HUES64 (cell line): ENCODE results near the gene SETSIP.

ENCODE experiments used
- H3K27ac ChIP-seq: 2 replicates; pipeline ENCODE4 v1.7.0; 2013; ENCODE audit warnings: low read depth, low read length, inconsistent platforms
- H3K27me3 ChIP-seq: 2 replicates; pipeline ENCODE4 v1.6.1; 2013; ENCODE audit warnings: mild to moderate bottlenecking, low read length; ENCODE audit not compliant: insufficient read depth
- H3K36me3 ChIP-seq: 2 replicates; pipeline ENCODE4 v1.6.1; 2013; ENCODE audit warnings: mild to moderate bottlenecking, low read length; ENCODE audit not compliant: insufficient read depth
- H3K4me1 ChIP-seq: 2 replicates; pipeline ENCODE4 v1.6.1; 2013; ENCODE audit warnings: mild to moderate bottlenecking, low read length, moderate library complexity; ENCODE audit not compliant: insufficient read depth
- H3K4me3 ChIP-seq: 2 replicates; pipeline ENCODE4 v1.5.1; 2013; ENCODE audit warnings: mild to moderate bottlenecking, low read length, moderate library complexity
- H3K9ac ChIP-seq: 2 replicates; pipeline ENCODE4 v1.6.1; 2013; ENCODE audit warnings: mild to moderate bottlenecking, low read depth, low read length
- H3K9me3 ChIP-seq: 2 replicates; pipeline ENCODE4 v1.6.1; 2013; ENCODE audit warnings: low read depth, low read length; ENCODE audit not compliant: insufficient read depth
- WGBS: fragments of 150-250, 120-280 bp; methylation state at CpG from one replicate; pipeline ENCODE4 v1.1.7; 2013; ENCODE audit warnings: missing lambda C conversion rate; 5-methylcytosine and 5-hydroxymethylcytosine counted together

The SETSIP gene

GRCh38 chr1:92051948-92052347 is 23.3 kb downstream of the SETSIP start:
- Histone ChIP-seq H3K9me3 (no peaks in the 10 kb centered on the region), H3K36me3 (no peaks in the 10 kb centered on the region), H3K4me3 (no peak overlapping the region), H3K27ac (no peak overlapping the region), H3K4me1 (no peaks in the 10 kb centered on the region), H3K27me3 (no peaks in the 10 kb centered on the region), H3K9ac (no peak overlapping the region)

DNA sequence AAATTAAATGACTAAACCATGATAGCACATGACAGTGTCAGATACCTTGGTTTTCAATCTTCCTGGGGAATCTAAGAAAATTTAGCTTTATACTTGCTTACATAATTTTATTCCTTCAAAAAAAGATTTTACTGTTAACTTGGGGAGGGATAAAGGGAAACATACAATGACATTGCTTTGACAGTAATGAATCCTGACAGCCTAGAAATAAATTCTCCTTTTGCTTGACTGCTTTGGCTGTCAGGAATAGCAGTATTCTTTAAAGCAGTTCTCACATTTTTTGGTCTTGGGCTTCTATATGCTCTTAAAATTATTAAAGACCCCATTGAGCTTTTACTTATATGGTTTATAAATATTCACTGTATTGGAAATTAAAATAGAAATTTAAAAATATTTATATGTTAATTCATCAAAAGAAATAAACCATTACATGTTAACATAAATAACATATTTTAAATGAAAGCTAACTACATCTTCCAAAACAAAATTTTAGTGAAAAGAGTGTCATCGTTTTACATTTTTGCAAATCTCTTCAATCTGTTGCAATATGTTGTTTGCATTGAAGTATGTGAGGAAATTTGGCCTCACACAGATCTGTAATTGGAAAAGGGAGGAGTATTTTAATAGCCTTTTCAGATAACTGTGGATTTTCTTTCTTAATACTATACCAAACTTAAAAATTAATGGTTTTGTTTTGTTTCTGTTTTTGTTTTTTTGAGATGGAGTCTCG is 29.3 kb downstream of the SETSIP start:
- 89% methylated on average over 1 of the region's 2 CpGs for WGBS
- Histone ChIP-seq H3K9ac (no peak overlapping the region), H3K4me3 (no peak overlapping the region), H3K36me3 (no peaks in the 10 kb centered on the region), H3K27ac (no peak overlapping the region), H3K27me3 (no peaks in the 10 kb centered on the region), H3K4me1 (no peaks in the 10 kb centered on the region), H3K9me3 (no peaks in the 10 kb centered on the region)

DNA sequence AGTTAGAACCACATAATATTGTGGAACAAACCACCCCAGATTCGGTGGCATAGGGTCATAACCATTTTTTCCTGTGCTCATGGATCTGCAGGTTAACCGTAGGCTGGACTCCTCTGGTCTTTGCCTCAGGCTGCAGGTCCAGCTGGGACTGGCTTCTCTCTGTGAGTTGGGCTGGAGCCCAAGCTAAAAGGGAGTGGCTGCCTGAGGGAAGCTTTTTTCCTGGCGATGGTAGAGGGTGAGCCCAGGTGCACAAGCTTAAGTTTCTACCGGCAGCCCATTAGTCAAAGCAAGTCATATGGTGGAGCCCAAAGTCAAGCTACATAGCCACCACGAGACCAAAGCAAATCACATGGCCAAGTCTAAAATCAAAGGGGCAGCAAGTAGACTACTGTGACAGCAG is 31.6 kb downstream of the SETSIP start:
- Histone ChIP-seq H3K27ac (no peak overlapping the region), H3K36me3 (no peaks in the 10 kb centered on the region), H3K9ac (no peak overlapping the region), H3K4me3 (no peak overlapping the region), H3K9me3 (no peaks in the 10 kb centered on the region), H3K4me1 (no peaks in the 10 kb centered on the region), H3K27me3 (no peaks in the 10 kb centered on the region)
- 88% methylated on average over 5 of the region's 5 CpGs for WGBS

DNA sequence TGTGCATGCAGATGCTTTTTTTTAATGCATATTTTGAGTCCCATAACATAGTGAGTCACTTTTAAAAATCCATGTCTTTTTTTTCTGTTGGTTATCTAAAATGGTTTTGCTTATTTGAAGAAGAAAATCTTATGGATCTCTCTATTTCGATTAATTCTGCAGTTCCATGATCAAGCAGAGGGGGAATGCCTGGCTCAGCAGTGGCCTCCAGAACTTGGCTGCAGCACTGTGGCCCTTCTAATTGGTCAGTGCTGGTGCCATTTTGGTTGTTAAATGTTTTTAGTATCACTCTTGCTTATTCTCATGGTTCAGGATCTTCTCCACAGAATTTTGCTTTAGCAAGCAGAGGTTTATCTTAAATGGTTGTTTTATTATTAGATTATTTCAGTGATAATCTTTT is 34.2 kb downstream of the SETSIP start:
- Histone ChIP-seq H3K36me3 (no peaks in the 10 kb centered on the region), H3K4me3 (no peak overlapping the region), H3K9ac (no peak overlapping the region), H3K4me1 (peaks cover 13% of the 10 kb centered on the region; the same call in 1 of the 2 replicates), H3K27ac (no peak overlapping the region), H3K9me3 (no peaks in the 10 kb centered on the region), H3K27me3 (no peaks in the 10 kb centered on the region)
- WGBS: 90% methylated on average over 1 of the region's 1 CpG

- H3K27me3 ChIP-seq: no peaks in the 10 kb centered on the region
- no peak overlapping the region for H3K27ac ChIP-seq
- peaks cover 13% of the 10 kb centered on the region; the same call in 1 of the 2 replicates for H3K4me1 ChIP-seq
- no peak overlapping the region for H3K9ac ChIP-seq
- H3K4me3 ChIP-seq: no peak overlapping the region
- WGBS: 89% methylated on average over 2 of the region's 2 CpGs
- no peaks in the 10 kb centered on the region for H3K9me3 ChIP-seq
- H3K36me3 ChIP-seq: no peaks in the 10 kb centered on the region
These were observed 36.4 kb downstream of the SETSIP start for GRCh38 chr1:92038695-92039346.

DNA sequence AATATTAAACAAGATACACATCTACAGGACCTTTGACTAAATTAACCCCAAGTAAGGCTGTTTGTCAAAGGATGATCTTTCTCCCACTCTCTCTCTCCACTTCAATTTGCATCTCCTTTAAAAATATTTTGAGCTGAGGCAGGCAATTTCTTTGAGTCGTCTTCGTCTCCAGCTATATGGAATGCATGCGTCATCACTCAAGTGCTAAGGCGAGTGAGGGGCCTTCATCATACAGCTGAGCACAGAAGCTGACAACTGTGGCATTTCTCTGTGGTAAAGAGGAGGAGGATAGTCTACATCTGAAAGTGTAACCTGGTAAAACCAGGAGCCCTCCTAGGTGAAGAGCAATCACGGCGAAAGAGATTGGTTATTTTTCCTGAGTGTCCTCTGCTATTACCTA is 37.8 kb downstream of the SETSIP start:
- Histone ChIP-seq H3K9ac (0 out of 2 replicates have a peak overlapping the region, but pooled peaks have one; percentile 17), H3K27me3 (no peaks in the 10 kb centered on the region), H3K9me3 (no peaks in the 10 kb centered on the region), H3K36me3 (no peaks in the 10 kb centered on the region), H3K27ac (no peak overlapping the region), H3K4me3 (no peak overlapping the region), H3K4me1 (peaks cover 13% of the 10 kb centered on the region; the same call in 1 of the 2 replicates)
- WGBS: 67% methylated on average over 6 of the region's 6 CpGs

GRCh38 chr1:92031281-92032110 is 43.7 kb downstream of the SETSIP start:
- H3K27ac ChIP-seq: no peak overlapping the region
- H3K4me3 ChIP-seq: no peak overlapping the region
- H3K36me3 ChIP-seq: no peaks in the 10 kb centered on the region
- H3K9ac ChIP-seq: no peak overlapping the region
- H3K27me3 ChIP-seq: peaks cover 28% of the 10 kb centered on the region
- 93% methylated on average over 6 of the region's 6 CpGs for WGBS
- no peaks in the 10 kb centered on the region for H3K9me3 ChIP-seq
- peaks cover 8% of the 10 kb centered on the region; the same call in 1 of the 2 replicates for H3K4me1 ChIP-seq

DNA sequence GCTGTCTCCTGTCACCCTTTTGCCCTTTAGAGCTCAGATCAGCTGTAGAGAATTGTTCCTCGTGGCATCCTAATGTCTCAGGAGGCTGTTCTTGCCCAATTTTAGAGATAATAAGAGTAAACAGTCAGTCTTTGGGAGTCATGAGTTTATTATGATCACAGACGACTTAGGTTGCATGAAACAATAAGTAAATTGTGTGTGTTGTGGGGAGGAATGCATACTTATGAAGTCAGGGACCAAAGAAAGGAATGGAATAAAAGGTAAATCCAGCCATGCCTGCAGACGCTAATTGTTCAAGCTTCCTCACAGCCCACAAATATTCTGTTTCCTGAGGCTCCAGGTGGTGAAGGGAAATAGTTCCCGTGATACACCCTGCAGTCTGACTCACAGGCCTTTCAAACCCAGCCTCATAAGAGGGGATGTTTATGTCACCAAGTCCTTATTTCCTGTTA is 44.5 kb downstream of the SETSIP start:
- 32% methylated on average over 4 of the region's 4 CpGs for WGBS
- peaks cover 28% of the 10 kb centered on the region for H3K27me3 ChIP-seq
- H3K27ac ChIP-seq: no peak overlapping the region
- H3K9me3 ChIP-seq: no peaks in the 10 kb centered on the region
- no peak overlapping the region for H3K9ac ChIP-seq
- H3K36me3 ChIP-seq: no peaks in the 10 kb centered on the region
- peaks cover 8% of the 10 kb centered on the region; the same call in 1 of the 2 replicates for H3K4me1 ChIP-seq
- H3K4me3 ChIP-seq: peak overlapping the region; percentile 72

GRCh38 chr1:92029241-92029922 is 45.8 kb downstream of the SETSIP start:
- Histone ChIP-seq H3K4me1 (peaks cover 8% of the 10 kb centered on the region; the same call in 1 of the 2 replicates), H3K36me3 (no peaks in the 10 kb centered on the region), H3K27ac (no peak overlapping the region), H3K9ac (peak overlapping the region; percentile 74), H3K27me3 (peaks cover 28% of the 10 kb centered on the region), H3K9me3 (no peaks in the 10 kb centered on the region), H3K4me3 (peak overlapping the region; percentile 72)
- 37% methylated on average over 31 of the region's 31 CpGs for WGBS

DNA sequence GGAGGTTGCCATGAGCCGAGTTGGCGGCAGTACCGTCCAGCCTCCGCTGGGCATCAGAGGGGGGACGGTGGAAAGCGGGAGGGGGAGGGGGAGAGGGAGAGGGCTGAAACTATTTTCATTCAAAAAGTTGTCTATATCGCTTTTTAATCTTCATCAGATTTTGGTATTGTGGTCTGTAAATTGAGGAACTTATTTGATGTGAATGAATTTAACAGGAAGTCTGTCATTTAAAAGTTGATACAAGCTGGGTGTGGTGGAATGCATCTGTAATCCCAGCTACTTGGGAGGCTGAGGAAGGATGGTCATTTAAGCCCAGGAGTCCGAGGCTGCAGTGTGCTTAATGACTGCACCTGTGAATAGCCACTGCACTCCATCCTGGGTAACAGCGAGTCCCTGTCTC is 48.4 kb downstream of the SETSIP start:
- H3K9me3 ChIP-seq: no peaks in the 10 kb centered on the region
- no peaks in the 10 kb centered on the region for H3K36me3 ChIP-seq
- H3K4me3 ChIP-seq: no peak overlapping the region
- no peak overlapping the region for H3K9ac ChIP-seq
- WGBS: 93% methylated on average over 9 of the region's 9 CpGs
- H3K4me1 ChIP-seq: peaks cover 8% of the 10 kb centered on the region; the same call in 1 of the 2 replicates
- H3K27me3 ChIP-seq: peaks cover 28% of the 10 kb centered on the region
- no peak overlapping the region for H3K27ac ChIP-seq
